OCI-LY3 (cell line): ENCODE measurements around the gene GRID1.

Experiments
- H2AFZ ChIP-seq: fragments of 200-600, 300-600 bp; shearing (Covaris generic); 2 replicates; pipeline ENCODE4 v1.6.0; 2014; ENCODE audit warnings: antibody characterized with exemption, low read depth, low read length
- H3K27ac ChIP-seq: fragments of 200-600, 300-600 bp; sonication (generic); 2 replicates; pipeline ENCODE4 v1.5.1; 2014; ENCODE audit warnings: mild to moderate bottlenecking, low read length, moderate library complexity, mixed read lengths
- H3K27me3 ChIP-seq: fragments of 200-600, 300-600 bp; sonication (generic); 2 replicates; pipeline ENCODE4 v1.6.1; 2014; ENCODE audit warnings: low read depth, low read length, mixed read lengths
- H3K36me3 ChIP-seq: fragments of 200-600, 300-600 bp; sonication (generic); replicated peaks from 2 replicates; pipeline ENCODE3; 2014; ENCODE audit warnings: low read depth, low read length, mixed read lengths
- H3K4me1 ChIP-seq: fragments of 300-600, 200-600 bp; sonication (generic); 2 replicates; pipeline ENCODE4 v1.6.1; 2014; ENCODE audit warnings: low read length, mixed read lengths
- H3K4me2 ChIP-seq: fragments of 200-600, 300-600 bp; sonication (generic); 2 replicates; pipeline ENCODE4 v1.6.1; 2014; ENCODE audit warnings: low read length, mixed read lengths
- H3K4me3 ChIP-seq: fragments of 300-600, 200-600 bp; sonication (generic); 2 replicates; pipeline ENCODE4 v1.5.1; 2014; ENCODE audit warnings: antibody characterized with exemption, mild to moderate bottlenecking, low read length, moderate library complexity
- H3K79me2 ChIP-seq: fragments of 300-600, 200-600 bp; shearing (Covaris generic); 2 replicates; pipeline ENCODE4 v1.6.1; 2014; ENCODE audit warnings: mild to moderate bottlenecking, low read length, mixed read lengths
- H3K9ac ChIP-seq: fragments of 300-600, 200-600 bp; shearing (Covaris generic); 2 replicates; pipeline ENCODE4 v1.6.0; 2014; ENCODE audit warnings: mild to moderate bottlenecking, low read length, moderate library complexity
- H3K9me3 ChIP-seq: fragments of 200-600, 300-600 bp; shearing (Covaris generic); 2 replicates; pipeline ENCODE4 v1.6.1; 2014; ENCODE audit warnings: low read length, mixed read lengths; ENCODE audit not compliant: insufficient read depth
- H4K20me1 ChIP-seq: fragments of 200-600, 300-600 bp; sonication (generic); 2 replicates; pipeline ENCODE4 v1.6.1; 2016; ENCODE audit warnings: low read length, mixed read lengths; ENCODE audit not compliant: insufficient read depth
- EZH2phosphoT487 ChIP-seq: fragments of 200-600 bp; shearing (Covaris generic); IDR thresholded peaks from 2 replicates; pipeline ENCODE4 v1.6.1; 2018; ENCODE audit warnings: antibody characterized with exemption, mixed run types, low read depth
- TF ChIP-seq, protein P1 (sequence below): fragments of 200-600, 300-600 bp; sonication (generic); IDR thresholded peaks from 2 replicates; pipeline ENCODE4 v1.5.1; 2014; ENCODE audit warnings: antibody characterized with exemption, low read length, low read depth

The GRID1 gene

DNA sequence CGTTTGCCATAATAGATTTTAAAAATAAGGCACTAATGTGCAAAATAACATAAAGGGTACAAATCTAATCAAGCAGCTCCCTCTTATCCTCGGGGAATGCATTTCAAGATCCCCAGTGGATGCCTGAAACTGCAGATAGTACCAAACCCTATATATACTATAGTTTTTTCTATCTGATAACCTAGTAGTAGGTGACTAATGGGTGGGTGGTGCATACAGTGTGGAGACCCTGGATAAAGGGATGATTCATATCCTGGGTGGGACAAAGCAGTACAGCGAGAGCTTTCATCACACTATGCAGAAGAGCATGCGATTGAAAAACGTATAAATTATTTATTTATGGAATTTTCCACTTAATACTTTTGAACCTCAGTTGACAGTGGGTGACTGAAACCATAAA, 464.5 kb downstream of the GRID1 start:
- Histone ChIP-seq H3K4me2 (no peak overlapping the region), H3K9ac (no peak overlapping the region), H3K79me2 (no peaks in the 10 kb centered on the region), H3K4me3 (no peak overlapping the region), H3K4me1 (no peaks in the 10 kb centered on the region), H3K27me3 (no peaks in the 10 kb centered on the region; the same call in 1 of the 2 replicates), H3K9me3 (no peaks in the 10 kb centered on the region), H4K20me1 (no peaks in the 10 kb centered on the region), H3K27ac (no peak overlapping the region), H2AFZ (no peak overlapping the region), H3K36me3 (no peaks in the 10 kb centered on the region)
- TF ChIP-seq EZH2phosphoT487 = no peak
- TF ChIP-seq, protein P1, sequence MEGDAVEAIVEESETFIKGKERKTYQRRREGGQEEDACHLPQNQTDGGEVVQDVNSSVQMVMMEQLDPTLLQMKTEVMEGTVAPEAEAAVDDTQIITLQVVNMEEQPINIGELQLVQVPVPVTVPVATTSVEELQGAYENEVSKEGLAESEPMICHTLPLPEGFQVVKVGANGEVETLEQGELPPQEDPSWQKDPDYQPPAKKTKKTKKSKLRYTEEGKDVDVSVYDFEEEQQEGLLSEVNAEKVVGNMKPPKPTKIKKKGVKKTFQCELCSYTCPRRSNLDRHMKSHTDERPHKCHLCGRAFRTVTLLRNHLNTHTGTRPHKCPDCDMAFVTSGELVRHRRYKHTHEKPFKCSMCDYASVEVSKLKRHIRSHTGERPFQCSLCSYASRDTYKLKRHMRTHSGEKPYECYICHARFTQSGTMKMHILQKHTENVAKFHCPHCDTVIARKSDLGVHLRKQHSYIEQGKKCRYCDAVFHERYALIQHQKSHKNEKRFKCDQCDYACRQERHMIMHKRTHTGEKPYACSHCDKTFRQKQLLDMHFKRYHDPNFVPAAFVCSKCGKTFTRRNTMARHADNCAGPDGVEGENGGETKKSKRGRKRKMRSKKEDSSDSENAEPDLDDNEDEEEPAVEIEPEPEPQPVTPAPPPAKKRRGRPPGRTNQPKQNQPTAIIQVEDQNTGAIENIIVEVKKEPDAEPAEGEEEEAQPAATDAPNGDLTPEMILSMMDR = no peak

DNA sequence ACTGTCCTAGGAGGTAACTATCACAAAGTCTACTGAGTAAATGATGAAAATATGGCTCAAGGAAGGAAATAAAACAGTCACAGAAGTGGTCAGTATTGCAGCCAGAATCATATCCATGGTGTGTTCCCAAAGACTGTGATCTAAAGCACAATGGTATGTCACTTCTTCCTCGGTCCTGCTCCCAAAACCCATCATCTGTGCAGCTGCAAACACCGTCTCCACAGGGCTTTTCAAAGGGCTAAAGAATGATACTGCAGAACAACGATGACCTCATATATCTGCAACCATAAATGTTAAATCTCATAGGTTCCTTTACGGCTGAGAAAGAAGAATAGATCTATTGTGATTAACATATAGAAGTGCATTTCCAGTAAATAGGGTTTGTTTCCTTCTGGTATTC, 465.0 kb downstream of the GRID1 start:
- H3K27me3 ChIP-seq = no peaks in the 10 kb centered on the region; the same call in 1 of the 2 replicates
- TF ChIP-seq EZH2phosphoT487 = no peak
- TF ChIP-seq, protein P1 = no peak
- no peak overlapping the region for H3K4me2 ChIP-seq
- H3K4me1 ChIP-seq = no peaks in the 10 kb centered on the region
- H3K79me2 ChIP-seq = no peaks in the 10 kb centered on the region
- H4K20me1 ChIP-seq = no peaks in the 10 kb centered on the region
- no peak overlapping the region for H2AFZ ChIP-seq
- H3K36me3 ChIP-seq = no peaks in the 10 kb centered on the region
- H3K27ac ChIP-seq = no peak overlapping the region
- H3K9ac ChIP-seq = no peak overlapping the region
- H3K9me3 ChIP-seq = no peaks in the 10 kb centered on the region
- no peak overlapping the region for H3K4me3 ChIP-seq

DNA sequence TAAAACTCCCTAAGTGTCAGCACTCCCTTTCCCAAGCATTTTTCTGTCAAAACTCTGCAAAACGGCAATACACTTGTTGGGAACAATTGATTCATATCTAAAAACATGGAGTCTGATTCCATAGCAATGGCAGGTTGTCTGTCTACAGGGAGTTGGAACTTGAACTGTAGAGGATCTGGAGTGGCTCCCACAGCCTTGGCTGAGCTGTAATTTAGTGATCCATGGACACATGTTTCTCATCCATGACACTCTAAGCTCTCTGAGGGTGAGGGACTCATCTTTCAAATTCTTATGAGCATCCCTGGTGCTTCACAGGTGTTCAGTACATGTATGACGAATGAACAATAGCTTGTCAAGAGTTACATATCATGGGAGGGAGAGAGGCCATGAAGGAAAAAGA, 466.1 kb downstream of the GRID1 start:
- no peaks in the 10 kb centered on the region for H3K36me3 ChIP-seq
- no peak overlapping the region for H3K4me3 ChIP-seq
- no peaks in the 10 kb centered on the region for H3K79me2 ChIP-seq
- no peak overlapping the region for H2AFZ ChIP-seq
- H3K9ac ChIP-seq = no peak overlapping the region
- no peaks in the 10 kb centered on the region for H3K27me3 ChIP-seq
- TF ChIP-seq, protein P1 = no peak
- TF ChIP-seq EZH2phosphoT487 = no peak
- H3K9me3 ChIP-seq = no peaks in the 10 kb centered on the region
- H4K20me1 ChIP-seq = no peaks in the 10 kb centered on the region
- H3K4me1 ChIP-seq = no peaks in the 10 kb centered on the region
- no peak overlapping the region for H3K27ac ChIP-seq
- no peak overlapping the region for H3K4me2 ChIP-seq

DNA sequence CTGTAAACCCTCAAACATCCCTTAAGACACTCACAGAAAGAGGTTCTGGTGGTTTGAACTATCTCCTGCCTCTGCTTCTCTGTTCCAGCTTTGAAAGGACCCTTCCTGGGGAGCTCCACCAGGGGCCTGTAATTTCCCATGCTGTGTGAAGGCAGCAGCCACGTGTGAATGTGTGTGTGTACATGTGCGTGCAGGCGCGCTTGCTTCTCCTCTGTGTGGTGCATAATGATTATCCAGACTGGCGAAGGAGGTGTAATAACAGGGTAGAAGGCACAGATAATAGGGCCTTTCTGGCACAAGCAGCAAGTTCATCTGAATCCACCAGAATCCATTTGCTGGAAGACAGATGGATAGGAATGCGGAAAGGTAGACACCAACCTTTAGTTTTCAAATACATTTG, 466.5 kb downstream of the GRID1 start:
- no peak overlapping the region for H2AFZ ChIP-seq
- H4K20me1 ChIP-seq = no peaks in the 10 kb centered on the region
- no peaks in the 10 kb centered on the region for H3K36me3 ChIP-seq
- no peaks in the 10 kb centered on the region for H3K9me3 ChIP-seq
- no peak overlapping the region for H3K4me2 ChIP-seq
- H3K27me3 ChIP-seq = no peaks in the 10 kb centered on the region
- H3K27ac ChIP-seq = no peak overlapping the region
- no peak overlapping the region for H3K9ac ChIP-seq
- H3K4me3 ChIP-seq = no peak overlapping the region
- TF ChIP-seq, protein P1 = no peak
- TF ChIP-seq EZH2phosphoT487 = no peak
- H3K79me2 ChIP-seq = no peaks in the 10 kb centered on the region
- no peaks in the 10 kb centered on the region for H3K4me1 ChIP-seq
